NCI-H524 treated with DMSO at 0.1 percent for 48 hours (cell line): ENCODE results near the gene LSG1.

Experiments used
- DNase-seq: peaks from one replicate; lab custom pipeline; 2025; lab: John Stamatoyannopoulos, UW

The LSG1 gene

GRCh38 chr3:194686816-194687637 is 15.0 kb upstream of the LSG1 start:
- no peak for DNase-seq

DNA sequence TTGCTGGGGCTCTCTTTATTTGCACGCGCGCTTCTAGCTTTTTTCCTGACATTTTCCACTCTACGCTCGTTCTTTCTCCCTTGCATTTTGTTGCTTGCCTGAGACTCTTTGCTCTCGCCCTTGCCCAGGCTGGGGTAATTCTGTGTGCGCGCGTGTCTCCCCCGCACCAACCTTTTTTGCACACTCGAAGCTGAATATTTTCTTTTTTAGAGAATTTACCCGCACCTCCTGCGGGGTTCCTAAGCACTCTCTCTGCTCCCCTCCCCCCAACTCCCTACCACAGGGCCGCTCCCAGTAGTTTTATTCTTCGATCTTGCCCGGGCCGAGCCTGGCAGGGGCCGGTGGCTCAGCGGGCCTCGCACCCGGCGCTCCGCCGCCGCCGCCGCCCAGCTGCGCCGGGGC is 14.4 kb upstream of the LSG1 start:
- no peak for DNase-seq

DNA sequence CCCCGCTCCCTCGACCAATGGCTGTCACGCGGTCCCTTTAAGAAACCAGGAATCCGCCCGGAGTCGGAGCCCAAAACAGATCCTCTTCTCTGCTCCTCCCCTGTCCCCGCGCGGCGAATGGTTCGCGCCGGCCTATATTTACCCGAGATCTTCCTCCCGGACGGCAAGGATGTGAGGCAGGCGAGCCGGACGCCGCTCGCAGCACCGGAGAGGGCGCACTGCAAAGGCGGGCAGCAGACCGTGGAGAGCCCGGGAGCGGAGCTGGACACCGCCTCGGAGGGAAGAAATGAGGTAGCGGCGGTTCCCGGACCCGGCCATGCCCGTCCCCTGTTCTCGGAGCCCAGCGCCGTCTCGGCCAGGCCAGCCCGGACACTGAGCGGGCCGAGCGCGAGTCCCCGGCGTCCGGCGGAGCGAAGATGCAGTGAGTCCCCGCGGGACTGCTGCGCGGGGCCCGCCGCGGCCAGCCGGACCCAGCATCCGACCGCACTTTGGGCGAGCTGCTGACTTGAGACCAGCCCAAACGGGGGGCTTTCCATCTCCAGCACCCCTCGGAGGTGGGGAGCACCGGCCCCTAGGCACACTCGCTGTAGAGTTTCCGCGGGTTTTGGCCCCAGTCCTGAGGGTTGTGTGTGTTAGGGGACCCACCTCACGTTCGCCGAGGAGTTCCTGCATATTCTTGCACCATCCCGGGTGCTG is 13.9 kb upstream of the LSG1 start, which contains the start of gene FAM43A:
FAM43A (plus strand) TSS at position 166 of the 696 bp plus-strand sequence. CDS start 944 bp downstream, outside the sequence.
- DNase-seq: peak; percentile 73

DNA sequence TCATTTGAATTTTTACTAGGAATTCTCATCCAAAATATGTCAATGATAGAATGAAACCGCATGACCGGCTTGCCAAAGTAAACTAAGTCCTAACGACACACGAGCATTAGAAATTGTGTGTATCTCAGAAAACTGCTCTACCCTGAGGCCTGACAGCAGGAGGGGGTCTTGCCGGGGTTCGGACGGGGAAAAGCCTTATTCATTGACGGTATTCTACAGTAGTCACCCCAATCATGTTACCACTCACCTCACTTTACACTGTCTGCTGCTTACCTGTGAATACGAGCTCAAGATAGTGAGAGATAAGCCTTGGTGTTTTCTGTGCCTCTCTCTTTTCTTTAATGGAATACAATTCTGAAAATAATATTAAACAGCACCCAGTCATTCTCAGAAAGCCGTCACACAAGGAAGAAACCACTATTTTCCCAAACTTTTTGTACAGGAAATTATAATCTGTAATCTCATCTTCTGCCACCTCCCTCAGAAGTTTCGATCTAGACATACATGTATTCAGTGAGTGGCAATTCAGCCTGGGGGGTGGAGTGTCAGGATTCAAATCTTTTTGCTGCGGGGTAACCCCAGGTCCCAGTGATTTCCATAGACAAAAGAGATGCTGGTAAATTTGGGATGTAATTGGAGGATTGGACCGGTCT is 13.2 kb upstream of the LSG1 start:
- DNase-seq: no peak

DNA sequence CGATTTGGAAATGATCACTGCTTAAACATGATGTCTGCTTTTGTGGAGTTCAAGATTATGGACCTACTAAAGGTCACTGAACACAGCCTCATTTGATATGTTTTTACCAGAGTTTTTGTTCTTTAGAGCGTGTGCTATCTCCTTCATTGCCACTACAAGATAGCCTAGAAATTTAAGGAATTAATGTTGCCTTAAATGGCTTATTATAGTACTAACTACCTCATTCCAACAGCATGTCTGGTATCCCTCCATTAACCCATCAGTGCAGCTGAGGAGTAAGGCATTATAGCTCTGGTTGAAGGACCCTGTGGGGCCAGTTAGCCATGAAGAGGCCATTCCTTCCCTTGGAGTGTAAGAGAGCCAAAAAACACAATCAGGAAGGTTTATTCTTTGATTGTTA is 11.4 kb upstream of the LSG1 start:
- DNase-seq: no peak

- DNase-seq: peak; percentile 51
These were observed 10.8 kb upstream of the LSG1 start for GRCh38 chr3:194682694-194683310.

DNA sequence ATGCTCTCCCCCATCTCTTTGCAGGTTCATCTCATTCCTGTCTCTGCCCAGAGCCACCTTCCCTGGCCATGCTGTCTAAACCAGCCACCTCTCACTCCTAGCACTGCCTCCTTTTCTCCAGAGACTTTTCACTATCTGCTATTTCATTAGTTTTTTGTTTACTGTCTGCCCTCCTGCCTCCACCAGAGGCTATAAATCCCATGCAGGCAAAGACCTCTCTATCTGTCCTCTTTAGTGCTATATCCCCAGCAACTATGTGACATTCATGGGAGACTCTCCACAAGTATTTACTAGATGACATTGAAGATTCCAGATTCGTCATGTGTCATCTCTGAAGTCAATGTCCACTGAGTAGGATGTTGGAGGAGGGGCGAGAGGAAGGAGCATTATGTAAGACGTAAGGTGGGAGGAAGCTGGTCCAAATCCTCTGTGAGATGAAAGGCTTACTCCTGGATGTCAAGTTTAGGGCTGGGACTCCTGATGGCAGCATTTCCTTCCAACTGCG is 10.2 kb upstream of the LSG1 start:
- DNase-seq: no peak

DNA sequence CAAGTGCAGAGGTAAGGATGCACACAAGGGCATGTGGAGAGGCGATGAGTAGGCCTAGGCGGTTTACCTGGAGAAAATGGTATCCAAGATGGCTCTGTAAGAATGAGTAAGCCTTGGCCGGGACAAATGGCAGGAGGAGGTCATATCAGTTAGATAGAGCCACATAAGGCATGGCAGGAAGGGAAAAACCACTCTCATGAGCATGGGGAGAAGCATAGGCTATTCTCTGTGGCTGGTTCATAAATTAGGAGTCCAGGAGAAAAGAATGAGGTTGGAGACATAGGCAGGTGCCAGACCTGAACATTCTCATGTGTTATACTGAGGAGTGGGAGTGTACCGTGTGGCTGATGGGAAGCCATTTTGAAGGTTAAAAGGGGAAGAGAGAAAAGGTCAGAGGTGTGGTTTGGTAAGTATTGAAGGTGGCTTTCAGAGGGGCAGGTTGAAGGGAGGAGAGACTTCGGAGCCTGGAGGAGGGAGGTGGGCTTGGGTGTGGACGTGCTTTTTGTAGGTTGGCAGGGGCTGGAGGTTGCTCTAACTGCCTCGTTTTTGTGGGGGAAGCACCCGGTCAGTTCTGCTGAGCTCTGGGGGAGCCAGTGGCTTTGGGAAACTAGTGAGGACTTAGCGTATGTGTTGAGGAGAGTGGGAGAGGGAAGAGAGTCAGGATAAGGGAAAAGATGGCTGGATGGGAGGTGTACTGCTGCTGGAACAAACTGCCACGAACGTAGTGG is 9.1 kb upstream of the LSG1 start:
- no peak for DNase-seq

GRCh38 chr3:194676471-194676870 is 4.5 kb upstream of the LSG1 start:
- DNase-seq: no peak

GRCh38 chr3:194675680-194676079 is 3.7 kb upstream of the LSG1 start:
- DNase-seq: no peak

GRCh38 chr3:194675081-194675640 is 3.2 kb upstream of the LSG1 start:
- DNase-seq: no peak

- DNase-seq: no peak
These were observed 1.8 kb upstream of the LSG1 start for GRCh38 chr3:194673761-194674160.

- no peak for DNase-seq
These were observed 885 bp upstream of the LSG1 start for GRCh38 chr3:194672876-194673275.

GRCh38 chr3:194671511-194671899 is 486 bp downstream of the LSG1 start:
- no peak for DNase-seq

DNA sequence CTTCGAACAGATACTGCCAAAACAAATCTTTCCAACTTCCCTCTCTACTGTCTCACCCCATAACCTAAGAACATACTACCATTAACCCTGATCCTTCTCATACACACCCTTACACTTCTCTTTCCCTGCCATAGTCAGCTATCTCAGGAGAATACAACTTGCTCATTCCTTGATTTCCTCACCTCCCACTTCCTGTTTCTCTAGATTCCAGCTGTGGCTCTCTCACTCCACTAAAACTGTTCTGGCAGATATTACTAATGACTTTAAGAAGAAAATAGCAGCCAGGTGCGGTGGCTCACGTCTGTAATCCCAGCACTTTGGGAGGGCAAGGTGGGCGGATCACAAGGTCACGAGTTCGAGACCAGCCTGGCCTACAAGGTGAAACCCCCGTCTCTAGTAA is 4.6 kb downstream of the LSG1 start:
- no peak for DNase-seq

DNA sequence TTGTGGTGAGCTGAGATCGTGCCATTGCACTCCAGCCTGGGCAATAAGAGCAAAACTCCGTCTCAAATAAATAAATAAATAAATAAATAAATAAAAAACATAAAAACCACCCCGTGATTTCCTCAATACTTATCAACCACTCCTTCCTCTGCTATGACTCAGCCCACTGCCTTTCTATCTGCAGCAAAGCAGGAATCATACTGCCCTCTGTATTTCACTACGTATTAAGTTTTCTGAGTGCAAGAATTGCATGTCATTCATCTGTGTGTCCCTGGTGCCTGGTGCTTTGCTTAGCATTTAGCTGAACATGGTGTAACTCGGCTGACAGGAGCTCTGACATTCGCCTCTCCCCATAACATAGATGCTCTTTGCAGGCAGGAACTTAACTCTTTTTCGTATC is 7.1 kb downstream of the LSG1 start:
- DNase-seq: no peak

GRCh38 chr3:194661946-194662345 is 10.0 kb downstream of the LSG1 start:
- DNase-seq: peak; percentile 67

DNA sequence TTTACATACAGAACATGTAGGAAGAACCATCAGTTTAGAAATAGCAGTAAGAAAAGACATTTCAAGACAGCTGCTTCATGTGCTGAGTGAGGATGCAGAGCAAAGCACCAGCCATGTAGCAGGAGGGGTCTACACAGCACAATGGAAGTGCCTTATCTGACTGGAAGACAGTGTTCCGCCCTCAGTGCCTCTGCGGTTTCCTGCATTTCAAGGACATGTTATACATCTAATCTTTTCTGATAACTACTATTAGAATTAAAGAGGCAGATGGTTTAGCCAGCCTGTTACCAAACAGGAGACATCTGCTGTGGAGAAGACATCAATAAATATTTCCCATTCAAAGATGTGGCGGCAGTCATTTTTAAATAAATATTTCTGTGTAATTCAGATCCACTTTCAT is 10.6 kb downstream of the LSG1 start:
- peak; percentile 89 for DNase-seq

- DNase-seq: no peak
These were observed 12.2 kb downstream of the LSG1 start for GRCh38 chr3:194659778-194660177.

DNA sequence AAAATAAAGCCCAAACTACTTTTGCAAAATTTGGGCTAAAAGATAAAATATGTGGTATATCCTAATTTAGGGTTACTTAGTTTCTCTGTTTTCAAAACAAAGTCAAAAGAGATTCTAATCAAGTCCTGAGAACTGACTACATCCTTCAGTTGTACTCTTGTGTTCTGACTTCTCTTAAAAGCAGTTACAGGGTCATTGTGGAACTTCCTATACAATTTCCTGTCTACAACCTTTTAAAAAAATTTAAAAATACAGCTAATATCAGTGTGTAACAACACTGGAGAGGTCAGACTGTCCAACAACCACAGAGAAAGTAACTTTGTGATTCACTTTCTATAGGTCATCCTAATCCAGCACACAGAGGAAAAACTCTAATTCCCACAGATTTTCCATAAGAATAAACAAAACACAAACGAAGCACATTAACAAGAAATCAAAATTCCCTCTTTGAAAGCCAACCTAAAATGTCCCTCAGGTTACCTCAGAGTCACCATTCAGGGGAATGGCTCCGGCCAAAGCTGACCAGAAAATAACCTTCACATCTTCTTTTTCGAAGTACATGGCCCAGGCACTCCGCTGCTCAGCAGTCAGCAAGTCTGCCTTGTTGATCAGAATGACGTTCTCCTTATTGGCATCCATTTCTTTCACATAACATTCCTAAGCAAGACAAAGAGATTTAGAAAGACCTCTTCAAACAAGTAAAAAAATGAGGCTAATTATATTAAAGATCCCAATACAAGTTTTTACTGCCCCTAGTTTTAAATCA is 13.3 kb downstream of the LSG1 start:
- no peak for DNase-seq
